CD4-positive, alpha-beta T cell treated with Interleukin-6 for 4 hours (primary cell): ENCODE results near the gene PXT1.
A peak's percentile ranks its signal among the peaks of the same experiment; 100 is the strongest.

Source experiments
- DNase-seq: peaks from one replicate; pipeline ENCODE4 v3.0.0-alpha.2; 2020; ENCODE audit warnings: mixed read lengths

The PXT1 gene

GRCh38 chr6:36343109-36343680, 99.5 kb downstream of the PXT1 start:
- DNase-seq = no peak

GRCh38 chr6:36340618-36341454, 101.8 kb downstream of the PXT1 start:
- DNase-seq = peak; percentile 79
